GM19324 (cell line): Measurements from ENCODE around the gene PLD5.
"Not testable (repeated sequence)": the region's sequence is repeated elsewhere in the genome, so short reads cannot be mapped to it uniquely, and the experiment has no call there.

ENCODE experiments used
- ATAC-seq: cut with Tn5 transposase; IDR thresholded peaks from one replicate; pipeline ENCODE4 v1.9.1; 2021; ENCODE audit warnings: mild to moderate bottlenecking, moderate library complexity; ENCODE audit not compliant: unreplicated experiment, low FRiP score

PLD5 gene

GRCh38 chr1:242428399-242429190, 95.9 kb downstream of the PLD5 start:
- ATAC-seq: no peak

- no peak for ATAC-seq
Observed at GRCh38 chr1:242427519-242427918, 97.0 kb downstream of the PLD5 start.

GRCh38 chr1:242426271-242426905, 98.1 kb downstream of the PLD5 start:
- no peak for ATAC-seq

- no peak for ATAC-seq
Observed at GRCh38 chr1:242425232-242425631, 99.3 kb downstream of the PLD5 start.

- no peak for ATAC-seq
Observed at GRCh38 chr1:242416657-242417056, 107.8 kb downstream of the PLD5 start.

- no peak for ATAC-seq
Observed at GRCh38 chr1:242412921-242413320, 111.6 kb downstream of the PLD5 start.

GRCh38 chr1:242411901-242412300, 112.6 kb downstream of the PLD5 start:
- no peak for ATAC-seq

- ATAC-seq: no peak
Observed at GRCh38 chr1:242405947-242406346, 118.5 kb downstream of the PLD5 start.

- no peak for ATAC-seq
Observed at GRCh38 chr1:242404296-242404695, 120.2 kb downstream of the PLD5 start.

- ATAC-seq: no peak
Observed at GRCh38 chr1:242402956-242403355, 121.5 kb downstream of the PLD5 start.

- no peak for ATAC-seq
Observed at GRCh38 chr1:242401937-242402336, 122.6 kb downstream of the PLD5 start.

- no peak for ATAC-seq
Observed at GRCh38 chr1:242398351-242398750, 126.1 kb downstream of the PLD5 start.

- ATAC-seq: no peak
Observed at GRCh38 chr1:242391896-242392295, 132.6 kb downstream of the PLD5 start.

GRCh38 chr1:242376121-242376520, 148.4 kb downstream of the PLD5 start:
- ATAC-seq: not testable (repeated sequence)

GRCh38 chr1:242350446-242350845, 174.1 kb downstream of the PLD5 start:
- not testable (repeated sequence) for ATAC-seq

- no peak for ATAC-seq
Observed at GRCh38 chr1:242349636-242350035, 174.9 kb downstream of the PLD5 start.

- ATAC-seq: peak; percentile 72
Observed at GRCh38 chr1:242330865-242331264, 193.6 kb downstream of the PLD5 start.

GRCh38 chr1:242327381-242327780, 197.1 kb downstream of the PLD5 start:
- not testable (repeated sequence) for ATAC-seq

GRCh38 chr1:242321981-242322380, 202.5 kb downstream of the PLD5 start:
- not testable (repeated sequence) for ATAC-seq

- no peak for ATAC-seq
Observed at GRCh38 chr1:242318140-242318539, 206.4 kb downstream of the PLD5 start.

GRCh38 chr1:242314865-242315264, 209.6 kb downstream of the PLD5 start:
- not testable (repeated sequence) for ATAC-seq

GRCh38 chr1:242314085-242314649, 210.3 kb downstream of the PLD5 start:
- not testable (repeated sequence) for ATAC-seq
